H9 (cell line): ENCODE measurements around the gene RNF220. TPM values are rescaled to one million over a fixed set of nuclear protein-coding genes. Genes with fewer than 3 reads are reported as not detected.

Experiments used
- DNase-seq: peaks from one replicate; pipeline ENCODE4 v3.0.0-alpha.2; 2017
- H2AFZ ChIP-seq: one replicate; pipeline ENCODE4 v1.6.1; 2013; ENCODE audit warnings: mild to moderate bottlenecking, low read length, control low read depth, moderate library complexity
- H2AK5ac ChIP-seq: 2 replicates; pipeline ENCODE4 v1.6.1; 2013; ENCODE audit warnings: low read length, control low read depth, mixed read lengths; ENCODE audit not compliant: insufficient read length
- H2BK120ac ChIP-seq: one replicate; pipeline ENCODE4 v1.6.1; 2013; ENCODE audit warnings: low read depth, mild to moderate bottlenecking, low read length, control low read depth, inconsistent platforms; ENCODE audit not compliant: poor library complexity, severe bottlenecking
- H2BK12ac ChIP-seq: 2 replicates; pipeline ENCODE4 v1.6.1; 2013; ENCODE audit warnings: low read length, control low read depth, mixed read lengths, low read depth; ENCODE audit not compliant: insufficient read length
- H2BK15ac ChIP-seq: 2 replicates; pipeline ENCODE4 v1.6.1; 2013; ENCODE audit warnings: low read depth, low read length, control low read depth
- H2BK20ac ChIP-seq: one replicate; pipeline ENCODE4 v1.6.1; 2013; ENCODE audit warnings: low read depth, mild to moderate bottlenecking, low read length, control low read depth, inconsistent platforms; ENCODE audit not compliant: poor library complexity, severe bottlenecking
- H2BK5ac ChIP-seq: 2 replicates; pipeline ENCODE4 v1.6.1; 2013; ENCODE audit warnings: low read length, control low read depth, mixed read lengths; ENCODE audit not compliant: insufficient read length
- H3K14ac ChIP-seq: 2 replicates; pipeline ENCODE4 v1.6.1; 2013; ENCODE audit warnings: low read length, control low read depth; ENCODE audit not compliant: insufficient read depth
- H3K18ac ChIP-seq: 2 replicates; pipeline ENCODE4 v1.6.1; 2013; ENCODE audit warnings: low read depth, mild to moderate bottlenecking, mixed read lengths, low read length, control low read depth; ENCODE audit not compliant: insufficient read length
- H3K23ac ChIP-seq: 2 replicates; pipeline ENCODE4 v1.6.1; 2013; ENCODE audit warnings: low read length, control low read depth, mixed read lengths, low read depth; ENCODE audit not compliant: insufficient read length
- H3K23me2 ChIP-seq: 2 replicates; pipeline ENCODE4 v1.6.1; 2013; ENCODE audit warnings: low read depth, mild to moderate bottlenecking, mixed read lengths, low read length, control low read depth; ENCODE audit not compliant: insufficient read length, poor library complexity, severe bottlenecking
- H3K27ac ChIP-seq: 2 replicates; pipeline ENCODE4 v1.5.1; 2013; ENCODE audit warnings: low read length, control low read depth, mixed read lengths, low read depth; ENCODE audit not compliant: insufficient read length
- H3K27me3 ChIP-seq: 2 replicates; pipeline ENCODE4 v1.6.1; 2013; ENCODE audit warnings: low read length, control low read depth, inconsistent platforms; ENCODE audit not compliant: insufficient read depth
- H3K4ac ChIP-seq: 2 replicates; pipeline ENCODE4 v1.6.1; 2013; ENCODE audit warnings: low read depth, mild to moderate bottlenecking, control low read depth, inconsistent platforms, low read length, moderate library complexity
- H3K4me1 ChIP-seq: 2 replicates; pipeline ENCODE4 v1.6.1; 2013; ENCODE audit warnings: low read length, control low read depth, inconsistent platforms; ENCODE audit not compliant: insufficient read depth
- H3K4me2 ChIP-seq: 2 replicates; pipeline ENCODE4 v1.6.1; 2013; ENCODE audit warnings: low read length, control low read depth, mixed read lengths; ENCODE audit not compliant: insufficient read length, insufficient read depth
- H3K56ac ChIP-seq: 2 replicates; pipeline ENCODE4 v1.6.1; 2013; ENCODE audit warnings: low read depth, mild to moderate bottlenecking, mixed read lengths, low read length, control low read depth; ENCODE audit not compliant: insufficient read length
- H3K79me1 ChIP-seq: 2 replicates; pipeline ENCODE4 v1.6.1; 2013; ENCODE audit warnings: low read depth, mild to moderate bottlenecking, moderate library complexity, low read length, control low read depth, inconsistent platforms; ENCODE audit not compliant: insufficient read depth, poor library complexity, severe bottlenecking
- H3K79me2 ChIP-seq: 2 replicates; pipeline ENCODE4 v1.6.1; 2013; ENCODE audit warnings: low read length, control low read depth, inconsistent platforms; ENCODE audit not compliant: insufficient read depth
- H3K9ac ChIP-seq: 2 replicates; pipeline ENCODE4 v1.6.1; 2013; ENCODE audit warnings: low read length, control low read depth, mixed read lengths; ENCODE audit not compliant: insufficient read length; ENCODE audit errors: extremely low read depth
- H3K9me3 ChIP-seq: one replicate; pipeline ENCODE4 v1.6.1; 2013; ENCODE audit warnings: low read depth, low read length, inconsistent platforms; ENCODE audit not compliant: control insufficient read depth
- H3T11ph ChIP-seq: one replicate; pipeline ENCODE4 v1.6.1; 2013; ENCODE audit warnings: mild to moderate bottlenecking, low read length, control low read depth, inconsistent platforms
- H4K20me1 ChIP-seq: one replicate; pipeline ENCODE4 v1.6.1; 2013; ENCODE audit not compliant: control insufficient read depth, insufficient read length, insufficient read depth
- H4K5ac ChIP-seq: 2 replicates; pipeline ENCODE4 v1.6.1; 2013; ENCODE audit warnings: low read depth, mild to moderate bottlenecking, mixed read lengths, low read length, control low read depth; ENCODE audit not compliant: insufficient read length
- H4K8ac ChIP-seq: replicated peaks from 2 replicates; pipeline ENCODE4 v1.6.1; 2013; ENCODE audit warnings: low read length, control low read depth, mixed read lengths, low read depth; ENCODE audit not compliant: insufficient read length
- H4K91ac ChIP-seq: 2 replicates; pipeline ENCODE4 v1.6.1; 2013; ENCODE audit warnings: low read depth, mild to moderate bottlenecking, moderate library complexity, mixed read lengths, low read length, control low read depth; ENCODE audit not compliant: insufficient read length
- H3K27ac Mint-ChIP-seq, 3 experiments: 2 replicates in 2 of 3; 3 replicates in 1 of 3; pipeline ENCODE4 v1.8.0; 2020 to 2021; ENCODE audit warnings: mixed read lengths in 3 of 3, mild to moderate bottlenecking in 1 of 3, moderate library complexity in 1 of 3
- H3K27me3 Mint-ChIP-seq: 2 replicates; pipeline ENCODE4 v1.8.0; 2021; ENCODE audit warnings: low read depth, mild to moderate bottlenecking, moderate library complexity, mixed read lengths
- H3K36me3 Mint-ChIP-seq, 3 experiments: 2 replicates in 2 of 3; 3 replicates in 1 of 3; pipeline ENCODE4 v1.8.0; 2020 to 2021; ENCODE audit warnings: low read depth in 3 of 3, mixed read lengths in 3 of 3; ENCODE audit not compliant: insufficient read depth in 1 of 3
- H3K4me1 Mint-ChIP-seq, 2 experiments: 2 replicates each; pipeline ENCODE4 v1.8.0; 2020; ENCODE audit warnings: mixed read lengths in 2 of 2
- H3K4me3 Mint-ChIP-seq, 2 experiments: 2 replicates in 1 of 2; 3 replicates in 1 of 2; pipeline ENCODE4 v1.8.0; 2020 to 2021; ENCODE audit warnings: mild to moderate bottlenecking in 2 of 2, mixed read lengths in 2 of 2, moderate library complexity in 1 of 2
- H3K9me3 Mint-ChIP-seq, 2 experiments: 2 replicates in 1 of 2; 3 replicates in 1 of 2; pipeline ENCODE4 v1.8.0; 2020; ENCODE audit warnings: mild to moderate bottlenecking in 2 of 2, mixed read lengths in 2 of 2, moderate library complexity in 1 of 2
- CTCF ChIP-seq: fragments of 200-600 bp; sonication (generic); conservative IDR thresholded peaks from 3 replicates; pipeline ENCODE4 v1.8.0; 2021; ENCODE audit warnings: antibody characterized with exemption, mild to moderate bottlenecking
- WGBS: extraction: QIAGEN DNeasy Blood & Tissue Kit; methylation state at CpG from one replicate; pipeline ENCODE4 v1.1.7; 2013; ENCODE audit warnings: missing lambda C conversion rate, low lambda C conversion rate, mixed read lengths; ENCODE audit not compliant: insufficient read length; ENCODE audit errors: extremely low coverage; 5-methylcytosine and 5-hydroxymethylcytosine counted together
- total RNA-seq: library from RNA; stranded (reverse); gene quantifications from 2 replicates; pipeline ENCODE4 v1.2.1, GENCODE V29; 2021

The RNF220 gene
- total RNA-seq, 1 experiment from 2014 or later, result 109 TPM

- H3K4me1 ChIP-seq, result peaks cover 7% of the 10 kb centered on the region
- H3K4ac ChIP-seq, result no peak overlapping the region
- Mint-ChIP-seq H3K9me3 (no peaks in the 10 kb centered on the region), H3K4me3 (peak overlapping the region in 1 of 2 experiments; percentile 30; a peak in 1 of 5 replicates), H3K4me1 (peaks cover 21 to 29% of the 10 kb centered on the region in 2 experiments), H3K36me3 (peaks cover 0 to 4% (median 4%) of the 10 kb centered on the region in 3 experiments; a peak in 2 of 7 replicates), H3K27ac (no peak overlapping the region), H3K27me3 (no peaks in the 10 kb centered on the region)
- H2BK5ac ChIP-seq, result no peak overlapping the region
- no peak overlapping the region for H2BK20ac ChIP-seq
- peak; percentile 73 for DNase-seq
- no peak overlapping the region for H3K23ac ChIP-seq
- no peak overlapping the region for H4K5ac ChIP-seq
- H2BK12ac ChIP-seq, result no peak overlapping the region
- no peaks in the 10 kb centered on the region for H3K9me3 ChIP-seq
- H3K27me3 ChIP-seq, result no peaks in the 10 kb centered on the region
- no peak overlapping the region for H3K4me2 ChIP-seq
- no peak overlapping the region for H3K27ac ChIP-seq
- no peaks in the 10 kb centered on the region for H4K20me1 ChIP-seq
- no peak overlapping the region for H3K56ac ChIP-seq
- no peak overlapping the region for H2BK15ac ChIP-seq
- H4K8ac ChIP-seq, result no peak overlapping the region
- no peak overlapping the region for H3T11ph ChIP-seq
- H2AK5ac ChIP-seq, result no peak overlapping the region
- no peaks in the 10 kb centered on the region for H3K79me1 ChIP-seq
- no peak overlapping the region for H3K18ac ChIP-seq
- no peak overlapping the region for H3K9ac ChIP-seq
- no peaks in the 10 kb centered on the region for H3K79me2 ChIP-seq
- H3K14ac ChIP-seq, result no peak overlapping the region
- H3K23me2 ChIP-seq, result no peaks in the 10 kb centered on the region
- TF ChIP-seq CTCF, result no peak
- no peak overlapping the region for H4K91ac ChIP-seq
- WGBS, result no CpG with 5 or more reads among the region's 13 CpGs
- H2BK120ac ChIP-seq, result no peak overlapping the region
- no peak overlapping the region for H2AFZ ChIP-seq
These were observed 267.4 kb downstream of the RNF220 start for GRCh38 chr1:44672254-44672955.
